IPS DF 4.7 (cell line): ENCODE results near the gene HTR6.

ENCODE experiments used
- DNase-seq: peaks from one replicate; pipeline ENCODE4 v3.0.0-alpha.2; 2013; ENCODE audit warnings: low spot score; ENCODE audit errors: extremely low read depth

HTR6 gene

GRCh38 chr1:19687414-19687813 lies 22.7 kb downstream of the HTR6 start:
- DNase-seq = no peak

- no peak for DNase-seq
Measured at GRCh38 chr1:19688041-19688842, 23.6 kb downstream of the HTR6 start.

- DNase-seq = no peak
Measured at GRCh38 chr1:19689085-19689757, 24.5 kb downstream of the HTR6 start.

- DNase-seq = no peak
Measured at GRCh38 chr1:19689856-19690255, 25.2 kb downstream of the HTR6 start.

GRCh38 chr1:19690342-19690741 lies 25.7 kb downstream of the HTR6 start:
- no peak for DNase-seq

- no peak for DNase-seq
Measured at GRCh38 chr1:19694298-19694697, 29.6 kb downstream of the HTR6 start.

- no peak for DNase-seq
Measured at GRCh38 chr1:19695772-19696171, 31.1 kb downstream of the HTR6 start.

- no peak for DNase-seq
Measured at GRCh38 chr1:19696820-19697219, 32.1 kb downstream of the HTR6 start.

- no peak for DNase-seq
Measured at GRCh38 chr1:19698181-19698580, 33.5 kb downstream of the HTR6 start.

- no peak for DNase-seq
Measured at GRCh38 chr1:19700079-19700777, 35.6 kb downstream of the HTR6 start.

GRCh38 chr1:19703280-19703679 lies 38.6 kb downstream of the HTR6 start:
- DNase-seq = no peak

GRCh38 chr1:19704247-19705113 lies 39.8 kb downstream of the HTR6 start:
- peak; percentile 60 for DNase-seq

GRCh38 chr1:19705464-19705863 lies 40.8 kb downstream of the HTR6 start:
- DNase-seq = no peak

GRCh38 chr1:19706136-19706535 lies 41.5 kb downstream of the HTR6 start:
- DNase-seq = no peak

GRCh38 chr1:19708567-19709110 lies 44.0 kb downstream of the HTR6 start:
- no peak for DNase-seq

- no peak for DNase-seq
Measured at GRCh38 chr1:19709260-19709793, 44.7 kb downstream of the HTR6 start.

- no peak for DNase-seq
Measured at GRCh38 chr1:19710825-19711611, 46.3 kb downstream of the HTR6 start.

- DNase-seq = no peak
Measured at GRCh38 chr1:19712928-19713327, 48.3 kb downstream of the HTR6 start.

GRCh38 chr1:19715334-19716203 lies 50.9 kb downstream of the HTR6 start:
- peak; percentile 96 for DNase-seq
